ENCODE measurements around the gene SIX5.
"Not testable (repeated sequence)": the region's sequence is repeated elsewhere in the genome, so short reads cannot be mapped to it uniquely, and the experiment has no call there.

SIX5 gene

DNA sequence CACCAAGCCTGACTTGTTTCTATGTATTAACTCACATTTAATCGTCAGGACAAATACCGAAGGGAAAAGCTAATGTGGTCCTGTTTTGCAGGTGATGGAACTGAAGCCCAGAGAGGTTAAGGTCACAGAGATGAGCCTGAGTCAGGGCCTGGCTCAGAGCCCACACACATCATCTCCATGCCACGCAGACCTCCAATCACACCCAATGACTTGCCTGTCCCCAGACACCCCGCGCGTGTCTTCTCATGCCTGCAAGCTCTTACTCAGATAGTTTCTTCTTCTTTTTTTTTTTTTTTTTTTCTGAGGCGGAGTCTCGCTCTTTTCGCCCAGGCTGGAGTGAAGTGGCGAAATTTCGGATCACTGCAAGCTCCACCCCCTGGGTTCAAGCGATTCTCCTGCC, 16.4 kb downstream of the SIX5 start:
- no peak for DNase-seq

DNA sequence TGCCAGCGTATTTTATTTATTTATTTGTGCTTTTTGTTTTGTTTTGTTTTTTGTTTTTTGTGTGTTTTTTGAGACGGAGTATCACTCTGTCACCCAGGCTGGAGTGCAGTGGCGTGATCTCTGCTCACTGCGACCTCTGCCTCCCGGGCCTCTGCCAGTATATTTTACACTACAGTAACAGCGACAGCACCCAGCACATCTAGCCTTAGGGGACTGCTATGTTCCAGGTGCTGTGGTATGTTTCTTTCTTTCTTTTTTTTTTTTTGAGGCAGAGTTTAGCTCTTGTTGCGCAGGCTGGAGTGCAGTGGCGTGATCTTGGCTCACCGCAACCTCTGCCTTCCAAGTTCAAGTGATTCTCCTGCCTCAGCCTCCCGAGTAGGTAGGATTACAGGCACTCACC, 17.6 kb downstream of the SIX5 start:
- not testable (repeated sequence) for DNase-seq

DNA sequence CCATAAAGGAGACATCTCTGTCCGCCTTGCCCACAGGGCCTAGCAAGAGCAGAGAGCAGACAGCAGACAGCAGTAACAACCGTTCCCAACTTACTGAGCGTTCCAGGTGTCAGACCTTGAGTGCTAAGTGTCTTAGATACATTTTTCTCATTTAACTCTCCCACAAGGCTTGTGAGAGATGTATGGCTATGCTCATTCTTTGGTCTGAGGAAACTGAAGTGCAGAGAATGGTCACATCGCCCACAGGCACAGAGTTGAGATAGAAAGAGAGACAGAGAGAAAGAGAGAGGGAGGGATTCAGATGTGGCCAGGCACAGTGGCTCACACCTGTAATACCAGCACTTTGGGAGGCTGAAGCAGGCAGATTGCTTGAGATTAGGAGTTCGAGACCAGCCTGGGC, 21.5 kb downstream of the SIX5 start:
- DNase-seq, result no peak

DNA sequence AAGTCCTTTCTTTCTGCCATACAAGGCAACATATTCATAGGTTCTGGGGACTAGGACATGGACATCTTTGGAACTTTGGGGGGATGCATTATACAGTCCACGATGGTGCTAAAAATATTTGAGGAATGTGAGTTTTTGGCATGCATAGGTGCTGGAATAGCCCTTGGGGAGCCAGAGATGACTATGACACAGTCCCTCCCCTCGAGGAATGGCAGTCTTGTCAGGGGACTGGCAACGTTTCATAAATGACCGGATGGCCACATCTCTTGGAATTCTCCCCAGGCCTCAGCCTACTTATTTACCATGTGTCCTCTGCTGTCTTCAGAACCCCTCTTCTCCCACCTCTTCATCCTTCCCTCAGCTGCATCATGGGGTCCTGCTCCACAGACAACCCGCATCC, 22.2 kb downstream of the SIX5 start:
- DNase-seq, result no peak

DNA sequence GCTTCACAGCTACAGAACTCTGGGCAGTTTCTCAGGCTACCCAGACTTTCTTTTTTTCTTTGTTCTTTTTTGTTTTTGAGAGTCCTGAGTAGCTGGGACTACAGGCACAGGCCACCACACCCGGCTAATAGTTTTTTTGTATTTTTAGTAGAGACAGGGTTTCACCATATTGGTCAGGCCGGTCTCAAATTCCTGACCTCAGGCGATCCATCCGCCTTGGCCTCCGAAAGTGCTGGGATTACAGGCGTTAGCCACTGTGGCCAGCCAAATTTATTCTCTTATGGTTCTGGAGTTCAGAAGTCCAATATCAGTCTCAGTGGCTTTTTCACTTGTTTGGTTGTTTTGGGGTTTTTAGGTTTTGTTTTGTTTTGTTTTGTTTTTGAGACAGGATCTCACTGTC, 23.4 kb downstream of the SIX5 start:
- DNase-seq, result no peak

DNA sequence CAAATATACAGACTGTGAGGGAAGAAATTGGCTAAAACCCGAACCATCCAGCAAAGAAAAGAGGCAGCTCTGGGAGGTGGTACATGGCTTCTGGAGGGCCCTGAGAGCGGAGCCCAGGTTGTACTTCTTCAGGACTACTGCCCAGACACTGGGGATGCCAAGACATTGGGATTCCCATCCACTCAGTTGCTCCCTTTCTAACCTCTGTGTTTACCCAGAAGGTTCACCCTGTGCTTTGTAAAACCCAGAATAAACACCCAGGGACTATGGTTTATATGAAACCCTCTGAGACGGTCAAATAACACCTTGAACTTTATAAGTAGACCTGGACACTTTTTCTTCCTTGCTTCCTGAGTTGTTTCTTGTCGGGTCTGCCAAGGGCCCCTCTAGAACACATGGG, 26.1 kb downstream of the SIX5 start:
- no peak for DNase-seq

DNA sequence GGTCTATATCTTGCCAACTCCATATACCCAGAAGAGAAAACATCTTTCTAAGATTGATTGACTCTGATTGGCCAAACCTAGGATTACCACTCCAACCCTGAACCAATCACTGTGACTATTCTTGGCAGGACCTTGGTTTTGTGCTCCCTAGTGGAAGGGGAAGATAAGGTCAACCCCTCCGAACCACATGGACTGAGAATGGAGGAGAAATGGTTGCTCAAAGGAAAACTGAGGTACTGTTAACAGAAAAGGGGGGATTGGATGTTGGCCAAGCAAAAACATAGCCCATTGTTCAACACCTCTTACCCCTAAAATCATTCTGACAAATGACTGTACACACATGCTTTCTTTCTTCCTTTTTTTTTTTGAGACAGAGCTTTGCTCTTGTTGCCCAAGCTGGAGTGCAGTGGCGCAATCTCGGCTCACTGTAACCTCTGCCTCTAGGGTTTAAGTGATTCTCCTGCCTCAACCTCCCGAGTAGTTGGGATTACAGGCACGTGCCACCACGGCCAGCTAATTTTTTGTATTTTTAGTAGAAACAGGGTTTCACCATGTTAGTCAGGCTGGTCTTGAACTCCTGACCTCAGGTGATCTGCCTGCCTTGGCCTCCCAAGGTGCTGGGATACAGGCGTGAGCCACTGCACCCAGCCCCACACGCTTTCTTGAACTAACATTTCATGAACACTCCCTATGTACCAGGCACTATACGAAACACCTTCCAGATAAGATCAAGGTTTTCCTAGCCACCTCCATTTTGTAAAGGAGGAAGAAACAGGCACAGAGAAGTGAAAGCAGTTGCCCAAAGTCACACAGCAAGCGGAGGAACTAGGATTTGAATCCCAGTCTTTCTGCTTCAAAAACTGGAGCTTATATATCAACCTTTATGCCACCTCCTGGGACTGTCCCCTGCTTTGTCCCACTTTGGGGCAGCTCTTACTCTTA, 29.3 kb downstream of the SIX5 start:
- no peak for DNase-seq

DNA sequence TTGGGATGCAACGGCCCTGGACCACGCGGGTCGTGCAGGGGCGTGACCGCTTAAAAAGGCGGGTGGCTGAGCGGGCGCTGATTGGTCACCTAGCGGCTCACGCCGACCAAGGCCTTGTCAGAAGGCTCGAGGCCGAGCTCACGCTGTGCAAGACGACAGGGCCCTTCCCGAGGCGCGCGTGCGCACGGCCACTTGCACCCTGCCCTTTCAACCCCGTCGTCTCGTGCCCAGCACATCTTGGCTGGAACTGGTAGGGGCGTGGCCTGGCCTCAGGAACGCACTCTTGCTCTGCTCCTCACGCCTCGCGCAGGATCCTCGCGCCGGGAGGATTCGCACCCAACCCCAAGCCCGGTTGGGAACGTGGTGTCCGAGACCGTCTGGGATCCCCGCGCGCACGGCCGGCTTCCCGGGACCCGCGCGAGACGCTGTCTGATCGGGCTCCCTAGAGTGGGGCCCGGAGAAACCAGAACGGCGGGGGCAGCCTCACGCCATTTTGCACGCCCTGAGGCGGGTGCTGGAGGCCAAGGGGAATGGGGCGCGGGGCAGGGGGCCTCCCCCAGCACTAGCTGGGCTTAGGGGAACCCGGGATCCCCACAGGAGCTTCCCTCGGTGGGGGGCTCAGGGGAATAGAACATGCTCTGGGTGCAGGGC, 35.8 kb downstream of the SIX5 start, which contains the start of gene MEIOSIN:
Gene MEIOSIN (plus strand): TSS at position 280 of the 651 bp plus-strand sequence. CDS start 1,938 bp downstream, outside the sequence.
- DNase-seq, result no peak

DNA sequence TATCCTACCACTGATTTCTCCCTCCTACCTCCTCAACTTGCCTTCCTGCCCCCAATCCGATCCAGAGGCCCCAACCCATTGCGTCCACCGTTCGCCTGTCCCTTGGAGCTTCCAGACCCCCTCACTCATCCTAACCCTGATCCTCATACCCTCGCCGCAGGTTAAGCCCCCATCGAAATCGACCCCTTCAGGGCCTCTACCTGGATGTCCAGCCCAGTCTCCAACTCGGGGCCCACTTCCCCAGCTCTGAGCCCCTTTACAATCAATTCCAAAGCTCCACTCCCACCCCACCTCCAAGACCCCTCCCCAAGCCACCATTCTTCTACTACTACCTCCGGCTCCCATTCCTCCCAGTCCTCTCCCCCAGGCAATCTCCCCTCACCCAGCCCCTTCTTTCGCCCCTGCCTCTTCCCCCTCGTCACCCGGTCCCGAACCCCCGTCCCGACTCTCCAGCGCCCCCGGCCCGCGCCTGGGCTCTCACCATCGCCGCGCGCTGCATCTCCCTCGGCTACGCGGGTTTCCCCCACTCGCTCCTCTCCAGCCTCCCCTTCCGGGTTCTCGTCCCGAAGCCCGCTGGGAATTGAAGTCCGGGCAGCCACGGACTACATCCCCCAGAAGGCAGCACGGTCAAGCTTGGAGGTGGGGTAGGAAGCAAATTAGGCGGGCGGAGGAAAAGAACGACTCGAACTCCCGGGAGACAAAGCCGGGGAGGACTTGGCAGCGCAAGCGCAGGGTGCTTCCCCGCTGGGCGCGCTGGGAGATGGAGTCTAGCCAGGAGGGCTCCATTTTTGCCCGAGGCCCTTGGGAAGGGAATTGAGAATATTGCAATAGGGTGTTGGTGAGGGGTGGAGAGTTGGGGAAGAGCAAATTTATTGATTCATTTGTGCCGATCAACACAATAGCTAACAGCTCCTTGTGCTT, 38.4 kb downstream of the SIX5 start, which contains the start of gene FBXO46:
Gene FBXO46 (minus strand): TSS at position 529 of the 921 bp plus-strand sequence. CDS start 17,401 bp downstream, outside the sequence.
- DNase-seq, result peak; percentile 96

DNA sequence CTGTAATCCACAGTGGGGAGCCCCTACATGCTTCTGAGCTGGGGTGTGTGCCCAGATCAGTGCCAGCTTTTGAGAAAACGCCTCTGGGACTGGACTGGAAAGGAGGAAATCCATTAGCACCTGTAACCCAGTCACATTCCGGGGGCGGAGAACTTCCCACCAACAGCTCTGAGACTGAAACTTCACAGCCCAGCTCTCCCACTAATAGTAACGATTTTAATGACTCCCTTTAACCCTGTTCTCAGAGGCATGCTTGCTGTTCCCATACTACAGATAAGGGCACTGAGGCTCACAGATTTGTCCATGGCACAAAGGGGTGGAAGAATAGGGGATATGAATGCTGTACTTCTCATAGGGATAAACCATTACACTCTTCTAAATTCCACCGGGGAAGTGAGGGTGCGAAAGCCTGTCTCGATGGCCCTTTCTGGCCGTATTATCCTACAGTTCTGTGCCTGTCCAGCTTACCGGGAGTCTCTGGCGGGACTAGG, 39.2 kb downstream of the SIX5 start:
- peak; percentile 30 for DNase-seq

DNA sequence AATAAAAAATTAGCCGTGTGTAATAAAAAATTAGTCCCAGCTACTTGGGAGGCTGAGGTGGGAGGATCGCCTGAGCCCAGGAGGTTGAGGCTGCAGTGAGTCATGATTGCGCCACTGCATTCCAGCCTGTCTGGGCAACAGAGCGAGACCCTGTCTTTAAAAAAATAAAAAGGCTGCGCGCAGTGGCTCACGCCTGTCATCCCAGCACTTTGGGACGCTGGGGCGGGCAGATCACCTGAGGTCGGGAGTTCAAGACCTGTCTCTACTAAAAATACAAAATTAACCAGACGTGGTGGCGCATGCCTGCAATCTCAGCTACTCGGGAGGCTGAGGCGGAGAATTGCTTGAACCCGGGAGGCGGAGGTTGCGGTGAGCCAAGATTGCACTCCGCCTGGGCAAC, 40.4 kb downstream of the SIX5 start:
- not testable (repeated sequence) for DNase-seq

DNA sequence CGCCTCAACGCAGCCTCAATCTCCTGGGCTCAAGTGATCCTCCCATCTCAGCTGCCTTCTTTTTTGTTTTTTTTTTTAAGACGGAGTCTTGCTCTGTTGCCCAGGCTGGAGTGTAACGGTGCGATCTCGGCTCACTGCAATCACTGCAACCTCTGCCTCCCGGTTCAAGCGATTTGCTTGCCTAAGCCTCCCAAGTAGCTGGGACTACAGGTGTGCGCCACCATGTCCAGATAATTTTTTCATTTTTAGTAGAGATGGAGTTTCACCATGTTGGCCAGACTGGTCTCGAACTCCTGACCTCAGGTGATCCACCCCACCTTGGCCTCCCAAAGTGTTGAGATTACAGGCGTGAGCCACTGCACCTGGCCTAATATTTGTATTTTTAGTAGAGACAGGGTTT, 49.0 kb downstream of the SIX5 start:
- DNase-seq, result not testable (repeated sequence)

DNA sequence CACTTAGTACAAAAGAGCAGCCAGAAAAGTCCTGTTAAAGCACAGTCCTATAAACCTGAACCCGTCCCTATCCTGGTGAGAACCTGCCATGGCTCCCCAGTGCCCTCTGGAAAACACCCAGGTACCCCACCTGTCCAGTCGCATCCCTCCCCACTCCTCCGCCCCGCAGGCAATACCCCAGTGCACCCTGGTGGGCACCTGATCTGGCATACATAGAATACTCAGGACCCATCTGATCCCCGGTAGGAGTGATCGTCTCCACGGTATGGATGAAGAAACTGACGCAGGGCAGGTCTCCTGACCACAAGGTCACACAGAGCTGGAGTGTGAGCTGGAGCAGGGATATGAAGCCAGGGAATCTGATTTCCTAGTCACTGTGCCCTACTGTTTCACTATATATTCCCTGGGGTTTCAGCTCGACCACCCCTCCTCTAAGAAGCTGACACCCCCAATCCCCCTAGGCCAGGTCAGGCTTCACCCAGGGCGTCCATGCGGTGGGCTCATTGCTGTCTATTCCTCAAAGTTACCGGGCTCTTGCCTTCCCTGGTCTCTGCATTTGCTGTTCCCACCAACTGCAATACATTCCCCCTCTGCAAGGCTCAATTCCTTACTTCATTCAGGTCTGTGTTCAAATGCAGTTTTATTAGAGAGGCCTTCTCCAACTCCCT, 50.9 kb downstream of the SIX5 start:
- no peak for DNase-seq

DNA sequence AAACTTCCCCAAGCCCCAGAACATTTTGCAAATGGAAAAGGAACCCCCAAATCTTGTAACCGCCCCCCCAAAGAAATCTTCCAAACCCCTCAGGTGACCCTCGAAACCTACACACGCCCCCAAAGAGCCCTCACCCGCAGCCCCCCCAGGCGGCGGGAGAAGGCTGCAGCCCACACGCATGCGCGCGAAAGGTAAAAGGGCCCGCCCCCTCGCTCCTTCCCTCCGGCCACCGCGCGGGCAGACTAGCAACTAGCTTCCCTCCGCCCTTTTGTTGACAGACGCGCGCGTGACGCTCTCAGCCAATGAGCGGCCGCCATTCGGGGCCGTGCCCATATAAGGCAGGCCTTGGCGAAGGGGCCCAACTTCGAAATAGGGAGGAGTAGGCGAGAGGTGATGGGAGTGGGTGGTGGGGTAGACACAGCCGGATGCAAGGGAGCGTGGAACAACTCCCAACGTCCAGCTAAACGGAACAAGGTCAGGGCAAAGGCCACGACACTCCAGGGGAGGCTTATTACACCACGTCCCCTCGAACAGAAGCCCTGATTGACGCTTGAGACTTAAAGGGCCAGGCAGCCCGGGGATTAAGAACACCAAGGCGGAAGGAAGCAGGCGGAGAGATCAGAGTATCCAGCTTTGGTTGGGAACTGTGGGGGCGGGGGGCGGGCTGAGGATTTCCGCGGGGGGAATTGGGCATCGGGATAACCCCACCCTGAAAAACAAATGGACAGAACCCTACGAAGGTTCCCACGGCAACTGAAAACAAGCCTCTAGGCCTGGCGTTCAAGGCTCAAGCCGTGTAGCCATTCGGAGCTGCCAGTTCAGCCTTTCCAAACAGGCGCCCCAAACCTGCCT, 51.7 kb downstream of the SIX5 start:
- peak; percentile 97 for DNase-seq

DNA sequence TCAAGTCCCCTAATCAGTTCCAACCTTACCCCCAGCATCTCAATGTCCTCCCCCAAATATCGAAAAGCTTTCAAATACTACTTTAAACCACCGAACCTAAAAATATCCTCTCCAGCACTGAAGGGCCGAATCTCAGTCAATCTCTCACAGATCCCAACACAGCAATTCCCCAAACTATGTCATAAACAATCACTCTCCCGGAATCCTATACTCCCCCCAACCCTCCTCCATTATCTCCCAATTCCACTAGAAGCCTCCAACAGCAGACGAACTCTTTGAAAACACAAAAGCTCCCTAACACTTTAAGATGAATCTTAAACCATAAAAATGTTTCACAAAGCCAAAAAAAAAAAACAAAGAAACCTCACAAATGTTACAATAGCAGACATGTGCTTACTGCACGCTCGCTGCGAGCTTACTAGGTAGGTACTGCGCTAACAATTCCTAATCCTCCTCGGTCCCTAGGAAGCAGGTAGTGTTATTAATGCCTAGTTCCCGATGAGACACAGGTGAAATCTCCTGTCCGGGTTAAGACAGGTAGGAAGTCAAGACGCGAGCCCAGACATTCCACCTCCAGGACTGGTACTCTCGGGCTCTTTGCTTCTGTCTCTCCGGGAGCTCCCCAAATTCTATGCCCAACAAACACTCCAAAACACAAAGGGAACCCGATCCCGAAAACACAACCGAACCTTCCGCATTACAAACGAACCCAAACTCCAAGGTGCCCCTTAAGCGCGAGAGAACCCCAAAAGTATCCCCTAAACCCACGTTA, 52.5 kb downstream of the SIX5 start:
- DNase-seq, result peak; percentile 34

DNA sequence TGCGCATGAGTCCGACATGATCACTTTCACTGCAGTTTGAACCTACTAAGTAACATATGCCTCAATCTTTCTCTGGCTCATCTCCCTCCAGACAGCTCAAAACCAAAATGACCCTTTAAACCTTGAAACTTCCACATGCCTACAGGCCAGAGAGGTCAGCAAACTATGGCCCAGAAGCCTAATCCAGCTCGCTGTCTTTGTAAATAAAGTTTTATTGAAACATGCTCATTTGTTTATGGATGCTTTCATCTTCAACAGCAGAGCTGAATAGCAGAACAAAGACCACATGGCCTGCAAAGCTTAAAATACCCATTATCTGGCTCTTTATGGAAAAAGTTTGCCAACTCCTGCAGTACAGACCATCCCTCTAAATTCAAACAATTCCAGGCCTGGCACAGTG, 53.9 kb downstream of the SIX5 start:
- no peak for DNase-seq

Measured in kidney glomerular epithelial cell (primary cell).